B cell (primary cell): ENCODE measurements around the gene SFSWAP. TPM values are rescaled to one million over a fixed set of nuclear protein-coding genes. Genes with fewer than 3 reads are reported as not detected.

Experiments
- ATAC-seq: fragments of 200-7000 bp; cut with Tn5 transposase; one replicate; pipeline ENCODE4 v1.10.0; 2021; ENCODE audit warnings: low read depth, mild to moderate bottlenecking, moderate number of reproducible peaks, moderate library complexity
- CTCF ChIA-PET: fragments of 350-600 bp; sonication (Branson Sonifier 250); formaldehyde crosslinking; loops from one replicate; lab custom pipeline; 2021; ENCODE audit warnings: antibody characterized with exemption, inconsistent platforms; lab: Charles Lee
- POLR2A ChIA-PET: fragments of 350-600 bp; sonication (Branson Sonifier 250); formaldehyde crosslinking; loops from one replicate; lab custom pipeline; 2021; ENCODE audit warnings: antibody characterized with exemption; lab: Charles Lee
- DNase-seq: peaks from one replicate; pipeline ENCODE4 v3.0.0; 2013
- H2AFZ ChIP-seq: 2 replicates; pipeline ENCODE4 v1.6.1; 2012; ENCODE audit warnings: mild to moderate bottlenecking, low read depth, low read length; ENCODE audit not compliant: insufficient read depth, poor library complexity, severe bottlenecking
- H3K27ac ChIP-seq, 2 donors: 1 replicate in 1 of 2; 2 replicates in 1 of 2; pipeline ENCODE4 v1.5.1; 2012 to 2013; ENCODE audit warnings: low read length in 2 of 2, mild to moderate bottlenecking in 2 of 2, moderate library complexity in 1 of 2
- H3K27me3 ChIP-seq, 4 experiments: fragments of 200-600 bp in 1 of 4; sonication (generic) in 1 of 4; replicated peaks in 1 of 4; 1 replicate in 2 of 4; 2 replicates in 2 of 4; pipeline versions ENCODE4 v1.6.1 to v1.7.0; 2013 to 2016; ENCODE audit warnings: low read length in 3 of 4, mild to moderate bottlenecking in 2 of 4, mixed read lengths in 1 of 4, moderate library complexity in 1 of 4; ENCODE audit not compliant: insufficient read depth in 4 of 4, control insufficient read depth in 3 of 4; ENCODE audit errors: control extremely low read depth in 1 of 4
- H3K36me3 ChIP-seq, 2 experiments: replicated peaks in 1 of 2; 1 replicate in 1 of 2; 2 replicates in 1 of 2; pipeline versions ENCODE4 v1.6.1 to v1.7.1; 2013; ENCODE audit warnings: low read length in 1 of 2; ENCODE audit not compliant: insufficient read depth in 2 of 2, control insufficient read depth in 1 of 2; ENCODE audit errors: control extremely low read depth in 1 of 2, extremely low read depth in 1 of 2
- H3K4me1 ChIP-seq, 2 donors: fragments of 200-600 bp in 1 of 2; sonication (generic) in 1 of 2; 1 replicate in 1 of 2; 2 replicates in 1 of 2; pipeline versions ENCODE4 v1.5.1 to v1.6.1; 2013 to 2017; ENCODE audit warnings: low read length in 2 of 2; ENCODE audit not compliant: control insufficient read depth in 2 of 2, insufficient read depth in 2 of 2
- H3K4me2 ChIP-seq: replicated peaks from 2 replicates; pipeline ENCODE3; 2012; ENCODE audit warnings: mild to moderate bottlenecking, low read depth, low read length; ENCODE audit not compliant: poor library complexity, severe bottlenecking
- H3K4me3 ChIP-seq, 5 experiments: fragments of 200-600 bp in 1 of 5; sonication (generic) in 1 of 5; 1 replicate in 3 of 5; 2 replicates in 2 of 5; pipeline versions ENCODE4 v1.5.1 to v1.7.0; 2011 to 2016; ENCODE audit warnings: low read length in 4 of 5, mild to moderate bottlenecking in 4 of 5, low read depth in 2 of 5, control low read depth in 1 of 5, moderate library complexity in 1 of 5; ENCODE audit not compliant: insufficient read depth in 1 of 5; ENCODE audit errors: control extremely low read depth in 1 of 5, extremely low read depth in 1 of 5
- H3K79me2 ChIP-seq: fragments of 200-600 bp; sonication (generic); one replicate; pipeline ENCODE4 v1.6.0; 2016; ENCODE audit warnings: low read length; ENCODE audit not compliant: control insufficient read depth, insufficient read depth
- H3K9ac ChIP-seq: fragments of 200-600 bp; sonication (generic); 2 replicates; pipeline ENCODE4 v1.6.1; 2017; ENCODE audit warnings: mild to moderate bottlenecking, low read length, moderate library complexity
- H3K9me3 ChIP-seq, 3 donors: one replicate each; pipeline versions ENCODE4 v1.6.1 to v1.7.1; 2013; ENCODE audit warnings: low read length in 2 of 3; ENCODE audit not compliant: control insufficient read depth in 2 of 3, insufficient read depth in 1 of 3; ENCODE audit errors: control extremely low read depth in 1 of 3
- H4K20me1 ChIP-seq: 2 replicates; pipeline ENCODE4 v1.6.0; 2012; ENCODE audit warnings: mild to moderate bottlenecking, low read length; ENCODE audit not compliant: insufficient read depth, control insufficient read depth, poor library complexity, severe bottlenecking
- H3K27ac Mint-ChIP-seq: one replicate; pipeline ENCODE4 v1.8.0; 2021; ENCODE audit warnings: mixed read lengths
- H3K27me3 Mint-ChIP-seq: one replicate; pipeline ENCODE4 v1.8.0; 2021; ENCODE audit warnings: mixed read lengths
- H3K4me1 Mint-ChIP-seq: one replicate; pipeline ENCODE4 v1.8.0; 2021; ENCODE audit warnings: mixed read lengths
- H3K4me3 Mint-ChIP-seq: one replicate; pipeline ENCODE4 v1.8.0; 2021; ENCODE audit warnings: mixed read lengths
- H3K9me3 Mint-ChIP-seq: one replicate; pipeline ENCODE4 v1.8.0; 2022; ENCODE audit warnings: mixed read lengths; ENCODE audit not compliant: insufficient read depth
- CTCF ChIP-seq: fragments of 200-600 bp; IDR thresholded peaks from one replicate; pipeline ENCODE4 v1.8.0; 2022; ENCODE audit warnings: antibody characterized with exemption, mild to moderate bottlenecking
- EZH2 ChIP-seq: IDR thresholded peaks from 2 replicates; pipeline ENCODE4 v1.6.1; 2012; ENCODE audit warnings: borderline replicate concordance, low read depth, mild to moderate bottlenecking, moderate library complexity, low read length; ENCODE audit not compliant: insufficient read depth, poor library complexity, severe bottlenecking
- WGBS: methylation state at CpG from one replicate; pipeline ENCODE4 v1.1.5; 2013; ENCODE audit warnings: missing lambda C conversion rate; ENCODE audit not compliant: insufficient coverage; 5-methylcytosine and 5-hydroxymethylcytosine counted together
- intact Hi-C: fragments of 100-400 bp; cut with micrococcal nuclease; formaldehyde crosslinking; loops from one replicate; pipeline ENCODE4 v1.10.0; 2022
- polyA plus RNA-seq: library from polyadenylated mRNA; depleted of rRNA; stranded (reverse); fragments of >200 nt; gene quantifications from 2 replicates; pipeline ENCODE4 v1.2.3, GENCODE V29; 2012
- total RNA-seq, 2 donors: library from RNA; stranded (reverse); fragments of 120-200 nt in 1 of 2; gene quantifications; 1 replicate in 1 of 2; 2 replicates in 1 of 2; pipeline versions ENCODE4 v1.2.3 to v1.2.4, GENCODE V29; 2013 to 2022

Gene SFSWAP
- total and polyA plus RNA-seq, 2 donors (not counting 1 experiment from before 2014, with no cell fraction given), result 69.3 to 122 TPM

GRCh38 chr12:131687346-131688125, 23.4 kb upstream of the SFSWAP start:
- Histone ChIP-seq H3K27me3 (peaks cover 0 to 3% (median 0%) of the 10 kb centered on the region in 4 experiments), H3K9ac (no peak overlapping the region), H3K9me3 (peaks cover 0 to 15% (median 0%) of the 10 kb centered on the region in 3 donors), H4K20me1 (no peaks in the 10 kb centered on the region), H2AFZ (no peak overlapping the region), H3K4me1 (no peaks in the 10 kb centered on the region), H3K4me2 (no peak overlapping the region), H3K4me3 (no peak overlapping the region), H3K36me3 (no peaks in the 10 kb centered on the region), H3K79me2 (no peaks in the 10 kb centered on the region), H3K27ac (no peak overlapping the region)
- Mint-ChIP-seq H3K4me1 (no peaks in the 10 kb centered on the region), H3K9me3 (no peaks in the 10 kb centered on the region), H3K27ac (no peak overlapping the region), H3K27me3 (peaks cover 13% of the 10 kb centered on the region), H3K4me3 (no peak overlapping the region)
- DNase-seq (no peak), ATAC-seq (no peak)
- intact Hi-C loops, result no loop called here
- ChIA-PET CTCF (no interaction called here), POLR2A (no interaction called here)
- WGBS, result 81% methylated on average over 13 of the region's 15 CpGs
- TF ChIP-seq EZH2 (no peak), CTCF (no peak)

GRCh38 chr12:131688131-131688844, 22.6 kb upstream of the SFSWAP start:
- CTCF ChIA-PET, result no interaction called here
- TF ChIP-seq EZH2 (no peak), CTCF (no peak)
- H3K27me3 Mint-ChIP-seq, result peaks cover 9% of the 10 kb centered on the region
- H3K4me3 ChIP-seq, result no peak overlapping the region
- no peaks in the 10 kb centered on the region for H3K4me1 ChIP-seq
- H3K4me2 ChIP-seq, result no peak overlapping the region
- POLR2A ChIA-PET, result no interaction called here
- H3K4me1 Mint-ChIP-seq, result no peaks in the 10 kb centered on the region
- peaks cover 0 to 13% (median 0%) of the 10 kb centered on the region in 3 donors for H3K9me3 ChIP-seq
- H3K79me2 ChIP-seq, result no peaks in the 10 kb centered on the region
- no peak overlapping the region for H3K27ac ChIP-seq
- H3K36me3 ChIP-seq, result no peaks in the 10 kb centered on the region
- ATAC-seq (no peak), DNase-seq (no peak)
- no peaks in the 10 kb centered on the region for H4K20me1 ChIP-seq
- WGBS, result 92% methylated on average over 3 of the region's 3 CpGs
- H3K9me3 Mint-ChIP-seq, result no peaks in the 10 kb centered on the region
- H3K4me3 Mint-ChIP-seq, result no peak overlapping the region
- no peak overlapping the region for H3K9ac ChIP-seq
- H3K27me3 ChIP-seq, result peaks cover 0 to 3% (median under 1%) of the 10 kb centered on the region in 4 experiments
- no peak overlapping the region for H2AFZ ChIP-seq
- intact Hi-C loops, result no loop called here
- no peak overlapping the region for H3K27ac Mint-ChIP-seq
